ENCODE data around the gene FLII.

Gene FLII

GRCh38 chr17:18259621-18260331 is 1.2 kb upstream of the FLII start:
- DNase-seq: no peak

- no peak for DNase-seq
These were observed 569 bp downstream of the FLII start for GRCh38 chr17:18257982-18258355.

- DNase-seq: peak; percentile 21
These were observed 1.1 kb downstream of the FLII start for GRCh38 chr17:18257268-18257981.

GRCh38 chr17:18256776-18257175 is 1.8 kb downstream of the FLII start:
- no peak for DNase-seq

GRCh38 chr17:18256351-18256750 is 2.2 kb downstream of the FLII start:
- DNase-seq: no peak

- DNase-seq: no peak
These were observed 3.5 kb downstream of the FLII start for GRCh38 chr17:18254888-18255649.

GRCh38 chr17:18253947-18254821 is 4.4 kb downstream of the FLII start:
- DNase-seq: no peak

GRCh38 chr17:18253187-18253884 is 5.2 kb downstream of the FLII start:
- DNase-seq: no peak

GRCh38 chr17:18252160-18252559 is 6.4 kb downstream of the FLII start:
- no peak for DNase-seq

- DNase-seq: no peak
These were observed 7.3 kb downstream of the FLII start for GRCh38 chr17:18251204-18251603.

- DNase-seq: no peak
These were observed 7.8 kb downstream of the FLII start for GRCh38 chr17:18250708-18251107.

GRCh38 chr17:18250259-18250658 is 8.3 kb downstream of the FLII start:
- no peak for DNase-seq

- no peak for DNase-seq
These were observed 9.7 kb downstream of the FLII start for GRCh38 chr17:18248811-18249210.

- peak; percentile 75 for DNase-seq
These were observed 10.2 kb downstream of the FLII start for GRCh38 chr17:18248300-18248731.

- no peak for DNase-seq
These were observed 10.9 kb downstream of the FLII start for GRCh38 chr17:18247613-18248001.

- no peak for DNase-seq
These were observed 11.5 kb downstream of the FLII start for GRCh38 chr17:18246880-18247612.

- no peak for DNase-seq
These were observed 12.3 kb downstream of the FLII start for GRCh38 chr17:18246109-18246725.

- DNase-seq: no peak
These were observed 13.3 kb downstream of the FLII start for GRCh38 chr17:18245038-18245776.

- no peak for DNase-seq
These were observed 17.2 kb downstream of the FLII start for GRCh38 chr17:18241229-18241871.

GRCh38 chr17:18240449-18240848 is 18.1 kb downstream of the FLII start:
- DNase-seq: no peak
